ENCODE data around the gene PGAP2.
"Not testable (repeated sequence)": the region's sequence is repeated elsewhere in the genome, so short reads cannot be mapped to it uniquely, and the experiment has no call there.

PGAP2 gene

GRCh38 chr11:3808861-3809623 lies 682 bp downstream of the PGAP2 start:
- peak; percentile 53 for DNase-seq

- DNase-seq, result no peak
Measured at GRCh38 chr11:3809624-3809928, 1.2 kb downstream of the PGAP2 start.

- DNase-seq, result no peak
Measured at GRCh38 chr11:3810446-3810845, 2.1 kb downstream of the PGAP2 start.

DNA sequence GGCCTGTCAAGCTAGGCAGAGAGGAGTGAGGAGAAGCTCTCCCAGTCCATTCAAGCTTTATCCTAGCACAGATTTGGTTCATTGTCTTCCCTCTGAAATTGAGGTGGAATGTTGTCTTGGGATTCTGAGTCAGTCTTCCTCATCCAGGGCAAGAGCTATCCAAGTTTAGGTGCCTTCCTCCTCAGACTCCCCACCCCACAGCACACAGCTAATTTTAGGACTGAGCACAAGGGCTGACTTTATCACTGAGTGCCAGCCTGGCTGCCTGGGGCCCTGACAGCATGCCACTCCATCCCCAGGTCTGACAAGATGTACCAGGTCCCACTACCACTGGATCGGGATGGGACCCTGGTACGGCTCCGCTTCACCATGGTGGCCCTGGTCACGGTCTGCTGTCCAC lies 2.6 kb downstream of the PGAP2 start:
- DNase-seq, result no peak

GRCh38 chr11:3814832-3815231 lies 6.5 kb downstream of the PGAP2 start:
- not testable (repeated sequence) for DNase-seq

- DNase-seq, result no peak
Measured at GRCh38 chr11:3815845-3816244, 7.5 kb downstream of the PGAP2 start.

GRCh38 chr11:3816673-3817072 lies 8.3 kb downstream of the PGAP2 start:
- DNase-seq, result no peak

GRCh38 chr11:3817181-3817800 lies 8.9 kb downstream of the PGAP2 start:
- no peak for DNase-seq

- DNase-seq, result no peak
Measured at GRCh38 chr11:3820971-3821370, 12.6 kb downstream of the PGAP2 start.

- DNase-seq, result no peak
Measured at GRCh38 chr11:3822312-3822711, 14.0 kb downstream of the PGAP2 start.

DNA sequence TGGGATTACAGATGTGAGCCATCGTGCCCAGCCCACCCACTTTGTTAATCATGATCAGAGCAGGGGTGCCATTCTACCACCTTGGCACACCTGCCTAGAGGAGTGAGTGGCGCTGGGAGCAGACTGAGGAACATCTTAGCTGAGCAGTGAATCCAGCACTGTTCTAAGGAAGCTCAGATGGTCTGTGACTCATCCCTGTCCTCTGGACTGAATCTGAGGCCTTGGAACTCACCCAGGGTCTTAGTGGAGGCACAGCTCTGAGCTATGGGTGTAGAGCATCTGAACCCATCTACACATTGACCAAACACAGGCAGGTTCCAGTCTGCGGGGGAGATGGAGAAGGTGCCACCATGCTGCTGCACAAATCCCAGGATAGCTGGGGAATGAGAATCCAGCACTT lies 14.9 kb downstream of the PGAP2 start:
- peak; percentile 72 for DNase-seq

DNA sequence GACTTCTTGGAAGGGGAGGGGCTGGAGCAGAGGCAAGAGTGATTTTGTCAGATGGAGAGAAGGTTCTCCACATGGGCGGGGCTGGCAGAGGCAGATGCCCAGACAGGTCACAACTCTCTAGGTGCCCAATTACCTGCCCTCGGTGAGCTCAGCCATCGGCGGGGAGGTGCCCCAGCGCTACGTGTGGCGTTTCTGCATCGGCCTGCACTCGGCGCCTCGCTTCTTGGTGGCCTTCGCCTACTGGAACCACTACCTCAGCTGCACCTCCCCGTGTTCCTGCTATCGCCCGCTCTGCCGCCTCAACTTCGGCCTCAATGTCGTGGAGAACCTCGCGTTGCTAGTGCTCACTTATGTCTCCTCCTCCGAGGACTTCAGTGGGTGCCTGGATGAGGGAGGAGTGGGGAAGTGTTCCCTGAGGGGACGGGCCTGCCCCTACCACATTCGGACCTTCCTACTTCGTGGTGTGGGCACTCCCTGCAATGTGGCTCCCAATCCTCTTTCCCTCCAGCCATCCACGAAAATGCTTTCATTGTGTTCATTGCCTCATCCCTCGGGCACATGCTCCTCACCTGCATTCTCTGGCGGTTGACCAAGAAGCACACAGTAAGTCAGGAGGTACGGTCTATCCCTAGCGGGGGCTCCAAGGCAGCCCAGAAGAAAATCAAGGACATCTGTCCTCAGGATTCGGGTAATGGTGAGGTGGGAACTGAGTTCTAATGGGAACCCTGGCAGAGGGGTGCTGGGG lies 15.6 kb downstream of the PGAP2 start:
- DNase-seq, result no peak

DNA sequence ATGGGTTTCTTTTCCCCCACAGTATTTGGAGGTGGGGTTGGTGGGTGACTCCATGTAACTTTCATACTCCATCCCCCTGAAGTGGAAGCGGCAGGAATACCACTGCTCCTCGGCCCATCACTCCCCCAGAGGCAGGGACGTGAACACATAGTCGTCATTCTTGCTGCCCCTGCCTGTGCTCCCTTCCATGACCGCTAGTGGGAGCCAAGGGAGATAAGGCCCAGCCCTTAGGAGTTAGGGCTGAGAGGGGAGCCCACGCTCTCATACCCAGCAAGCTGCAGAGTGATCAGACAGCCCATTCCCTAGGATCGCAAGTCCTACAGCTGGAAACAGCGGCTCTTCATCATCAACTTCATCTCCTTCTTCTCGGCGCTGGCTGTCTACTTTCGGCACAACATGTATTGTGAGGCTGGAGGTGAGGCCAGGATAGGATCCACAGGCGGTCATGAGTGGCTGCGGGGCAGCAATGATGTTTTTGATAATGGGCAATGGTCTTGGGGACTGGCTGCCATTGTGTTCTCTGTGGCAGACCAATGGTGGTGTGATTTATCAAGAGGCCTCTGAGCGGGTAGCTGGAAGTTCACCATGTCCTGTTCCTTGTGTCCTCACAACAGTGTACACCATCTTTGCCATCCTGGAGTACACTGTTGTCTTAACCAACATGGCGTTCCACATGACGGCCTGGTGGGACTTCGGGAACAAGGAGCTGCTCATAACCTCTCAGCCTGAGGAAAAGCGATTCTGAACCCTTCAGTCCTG lies 16.5 kb downstream of the PGAP2 start:
- peak; percentile 52 for DNase-seq

GRCh38 chr11:3825473-3826154 lies 17.3 kb downstream of the PGAP2 start:
- DNase-seq, result no peak

- DNase-seq, result no peak
Measured at GRCh38 chr11:3826721-3827120, 18.4 kb downstream of the PGAP2 start.

GRCh38 chr11:3827434-3828186 lies 19.2 kb downstream of the PGAP2 start:
- DNase-seq, result no peak

GRCh38 chr11:3830088-3830487 lies 21.7 kb downstream of the PGAP2 start:
- DNase-seq, result no peak

GRCh38 chr11:3830730-3831129 lies 22.4 kb downstream of the PGAP2 start:
- DNase-seq, result no peak

DNA sequence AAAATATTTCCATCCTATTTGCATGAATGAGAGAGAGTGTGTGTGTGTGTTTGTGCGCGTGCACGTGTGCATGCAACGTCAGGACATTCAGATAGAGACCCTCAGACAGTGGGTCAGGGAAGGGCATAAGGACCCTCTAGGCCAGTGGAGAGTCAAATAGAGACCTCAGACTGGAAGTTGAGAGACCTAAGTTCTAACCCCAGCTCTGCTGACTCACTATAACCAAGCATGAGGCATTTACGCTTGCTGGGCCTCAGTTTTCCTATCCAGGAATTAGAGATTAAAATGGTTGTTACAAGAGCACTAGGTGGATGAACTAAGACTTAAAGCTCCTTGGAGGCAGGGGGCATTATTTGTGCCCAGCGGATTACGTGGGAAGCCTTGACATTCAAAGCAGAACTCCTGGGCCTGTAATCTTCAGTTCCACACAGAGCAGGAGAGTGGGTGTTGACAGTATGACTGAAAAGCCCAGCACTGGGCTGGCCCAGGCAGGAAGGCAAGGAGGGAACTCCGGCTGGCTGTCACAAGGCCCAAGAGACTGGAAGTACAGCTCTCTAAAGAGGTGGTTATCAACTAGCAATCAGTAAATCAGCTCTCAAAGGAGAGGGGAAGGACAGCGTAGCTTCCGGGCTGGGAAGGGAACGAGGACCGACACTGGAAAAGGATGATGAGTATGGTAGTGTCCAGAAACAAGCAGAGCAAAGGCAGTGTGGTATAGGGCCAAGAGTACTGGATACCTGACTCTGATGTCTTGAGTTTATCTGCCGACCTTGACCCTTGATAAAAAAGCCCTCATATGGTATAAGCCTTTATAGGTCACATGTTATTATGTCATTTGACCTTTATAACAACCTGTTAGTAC lies 23.2 kb downstream of the PGAP2 start:
- DNase-seq, result no peak

DNA sequence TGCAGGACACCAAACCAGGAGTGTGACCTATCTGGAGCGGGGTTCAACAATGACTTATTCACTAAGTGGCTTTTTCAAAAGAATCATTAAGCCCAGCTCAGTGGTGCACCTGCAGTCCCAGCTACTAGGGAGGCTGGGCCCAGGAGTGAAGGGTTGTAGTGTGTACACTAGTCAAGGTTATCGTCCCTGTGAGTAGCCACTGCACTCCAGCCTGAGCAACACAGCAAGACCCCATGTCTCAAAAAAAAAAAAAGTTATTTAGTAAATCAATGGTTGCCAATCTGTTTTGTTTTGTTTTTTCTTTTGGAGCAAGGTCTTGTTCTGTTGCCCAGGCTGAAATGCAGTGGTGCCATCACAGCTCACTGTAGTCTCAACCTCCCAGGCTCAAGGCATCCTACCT lies 24.5 kb downstream of the PGAP2 start:
- DNase-seq, result no peak

GRCh38 chr11:3833449-3833848 lies 25.1 kb downstream of the PGAP2 start:
- DNase-seq, result no peak
